Measurements from ENCODE around the gene CDC42BPA. TPM values are rescaled to one million over a fixed set of nuclear protein-coding genes. Genes with fewer than 3 reads are reported as not detected.

Gene CDC42BPA
- total and polyA plus RNA-seq, 7 experiments from 2014 or later, result 0.05 to 2.0 (median 1.2) TPM; not detected in 1

- POLR2A ChIA-PET, result interaction anchor here (0.8 to 1.4 kb wide), 2 partner anchors 9 to 10 kb away, joined by 3 to 10 read pairs; partner anchors contain the start of gene COQ8A
- Mint-ChIP-seq H3K27ac (no peak overlapping the region), H3K27me3 (no peaks in the 10 kb centered on the region), H3K9me3 (peaks cover 0 to 6% (median 0%) of the 10 kb centered on the region in 11 donors), H3K36me3 (peaks cover 0 to 29% (median 15%) of the 10 kb centered on the region in 5 donors), H3K4me1 (peaks cover 4 to 81% (median 58%) of the 10 kb centered on the region in 7 donors), H3K4me3 (no peak overlapping the region)
- Histone ChIP-seq H3K36me3 (ENCODE audit: control insufficient read depth in 2 of 3, insufficient read depth in 3 of 3, low read length in 3 of 3) (peaks cover 0 to 8% (median 0%) of the 10 kb centered on the region in 3 experiments), H3K4me1 (ENCODE audit: control insufficient read depth in 2 of 2, insufficient read depth in 2 of 2, low read length in 2 of 2) (no peaks in the 10 kb centered on the region), H3K4me3 (ENCODE audit: low read length) (no peak overlapping the region), H3K9me3 (ENCODE audit: control insufficient read depth in 2 of 3, low read length in 3 of 3) (no peaks in the 10 kb centered on the region), H3K27ac (ENCODE audit: low read depth, low read length) (no peak overlapping the region), H3K27me3 (ENCODE audit: control insufficient read depth in 2 of 2, insufficient read depth in 2 of 2, low read length in 2 of 2) (no peaks in the 10 kb centered on the region)
- DNase-seq, result no peak
- intact Hi-C loops (cut with micrococcal nuclease), result loop anchor here in 1 of 2 donors (10.0 kb wide), 2 partner anchors 785 to 1135 kb away; partner anchors contain the start of genes ARF1, JMJD4 and SNAP47
- CTCF ChIA-PET, result no interaction called here
- no peak for ATAC-seq
Observed at GRCh38 chr1:226949401-226949800, 368.9 kb downstream of the CDC42BPA start.

- peaks cover 0 to 8% (median 0%) of the 10 kb centered on the region in 3 experiments for H3K36me3 ChIP-seq (ENCODE audit: control insufficient read depth in 2 of 3, insufficient read depth in 3 of 3, low read length in 3 of 3)
- H3K4me1 ChIP-seq (ENCODE audit: control insufficient read depth in 2 of 2, insufficient read depth in 2 of 2, low read length in 2 of 2), result peaks cover 0 to under 1% of the 10 kb centered on the region in 2 donors
- Mint-ChIP-seq H3K27me3 (no peaks in the 10 kb centered on the region), H3K27ac (no peak overlapping the region), H3K9me3 (peaks cover 0 to 6% (median 0%) of the 10 kb centered on the region in 11 donors), H3K4me3 (no peak overlapping the region), H3K4me1 (peaks cover 4 to 85% (median 57%) of the 10 kb centered on the region in 7 donors), H3K36me3 (peaks cover 0 to 25% (median 15%) of the 10 kb centered on the region in 5 donors)
- ChIA-PET CTCF (no interaction called here), POLR2A (interaction anchor here (0.8 kb wide), 1 partner anchor 10 kb away, joined by 3 read pairs; no protein-coding TSS in a partner anchor)
- H3K27me3 ChIP-seq (ENCODE audit: control insufficient read depth in 2 of 2, insufficient read depth in 2 of 2, low read length in 2 of 2), result no peaks in the 10 kb centered on the region
- no peak overlapping the region for H3K4me3 ChIP-seq (ENCODE audit: low read length)
- intact Hi-C loops (cut with micrococcal nuclease), result loop anchor here in 1 of 2 donors (10.0 kb wide), 2 partner anchors 786 to 1136 kb away; partner anchors contain the start of genes ARF1, JMJD4 and SNAP47
- ATAC-seq, result no peak
- H3K9me3 ChIP-seq (ENCODE audit: control insufficient read depth in 2 of 3, low read length in 3 of 3), result no peaks in the 10 kb centered on the region
- no peak for DNase-seq
- no peak overlapping the region for H3K27ac ChIP-seq (ENCODE audit: low read depth, low read length)
Observed at GRCh38 chr1:226948996-226949395, 369.3 kb downstream of the CDC42BPA start.

GRCh38 chr1:226948480-226948879 lies 369.8 kb downstream of the CDC42BPA start:
- Mint-ChIP-seq H3K4me1 (peaks cover 8 to 88% (median 62%) of the 10 kb centered on the region in 7 donors), H3K27ac (peak overlapping the region in 1 of 9 donors; percentile 22), H3K36me3 (peaks cover 0 to 23% (median 15%) of the 10 kb centered on the region in 5 donors), H3K4me3 (no peak overlapping the region), H3K9me3 (peaks cover 0 to 6% (median 0%) of the 10 kb centered on the region in 11 donors), H3K27me3 (no peaks in the 10 kb centered on the region)
- no peaks in the 10 kb centered on the region for H3K9me3 ChIP-seq (ENCODE audit: control insufficient read depth in 2 of 3, low read length in 3 of 3)
- H3K4me3 ChIP-seq (ENCODE audit: low read length), result no peak overlapping the region
- H3K36me3 ChIP-seq (ENCODE audit: control insufficient read depth in 2 of 3, insufficient read depth in 3 of 3, low read length in 3 of 3), result peaks cover 0 to 8% (median 0%) of the 10 kb centered on the region in 3 experiments
- ATAC-seq, result no peak
- no peaks in the 10 kb centered on the region for H3K27me3 ChIP-seq (ENCODE audit: control insufficient read depth in 2 of 2, insufficient read depth in 2 of 2, low read length in 2 of 2)
- peaks cover 0 to 6% of the 10 kb centered on the region in 2 donors for H3K4me1 ChIP-seq (ENCODE audit: control insufficient read depth in 2 of 2, insufficient read depth in 2 of 2, low read length in 2 of 2)
- no peak for DNase-seq
- H3K27ac ChIP-seq (ENCODE audit: low read depth, low read length), result no peak overlapping the region
- ChIA-PET POLR2A (interaction anchor here (0.8 kb wide), 1 partner anchor 9 kb away, joined by 3 read pairs; no protein-coding TSS in a partner anchor), CTCF (no interaction called here)
- intact Hi-C loops (cut with micrococcal nuclease), result loop anchor here in 1 of 2 donors (10.0 kb wide), 2 partner anchors 786 to 1136 kb away; partner anchors contain the start of genes ARF1, JMJD4 and SNAP47

GRCh38 chr1:226948051-226948450 lies 370.2 kb downstream of the CDC42BPA start:
- H3K9me3 ChIP-seq (ENCODE audit: control insufficient read depth in 2 of 3, low read length in 3 of 3), result no peaks in the 10 kb centered on the region
- H3K27ac ChIP-seq (ENCODE audit: low read depth, low read length), result no peak overlapping the region
- no peaks in the 10 kb centered on the region for H3K27me3 ChIP-seq (ENCODE audit: control insufficient read depth in 2 of 2, insufficient read depth in 2 of 2, low read length in 2 of 2)
- POLR2A ChIA-PET, result interaction anchor here (1.7 kb wide), 1 partner anchor 10 kb away, joined by 9 read pairs; no protein-coding TSS in a partner anchor
- no peak for ATAC-seq
- H3K27ac Mint-ChIP-seq, result peak overlapping the region in 1 of 9 donors; percentile 22
- no peaks in the 10 kb centered on the region for H3K27me3 Mint-ChIP-seq
- peaks cover 0 to 26% (median 11%) of the 10 kb centered on the region in 5 donors for H3K36me3 Mint-ChIP-seq
- H3K36me3 ChIP-seq (ENCODE audit: control insufficient read depth in 2 of 3, insufficient read depth in 3 of 3, low read length in 3 of 3), result peaks cover 0 to 8% (median 0%) of the 10 kb centered on the region in 3 experiments
- DNase-seq, result no peak
- no peak overlapping the region for H3K4me3 Mint-ChIP-seq
- peaks cover 0 to 10% of the 10 kb centered on the region in 2 donors for H3K4me1 ChIP-seq (ENCODE audit: control insufficient read depth in 2 of 2, insufficient read depth in 2 of 2, low read length in 2 of 2)
- CTCF ChIA-PET, result no interaction called here
- H3K4me3 ChIP-seq (ENCODE audit: low read length), result no peak overlapping the region
- intact Hi-C loops (cut with micrococcal nuclease), result loop anchor here in 1 of 2 donors (10.0 kb wide), 2 partner anchors 787 to 1137 kb away; partner anchors contain the start of genes ARF1, JMJD4 and SNAP47
- H3K9me3 Mint-ChIP-seq, result peaks cover 0 to 6% (median 0%) of the 10 kb centered on the region in 11 donors
- peaks cover 11 to 88% (median 62%) of the 10 kb centered on the region in 7 donors for H3K4me1 Mint-ChIP-seq

- CTCF ChIA-PET, result no interaction called here
- no peaks in the 10 kb centered on the region for H3K27me3 Mint-ChIP-seq
- peak overlapping the region in 1 of 9 donors; percentile 19 for H3K27ac Mint-ChIP-seq
- ATAC-seq, result no peak
- H3K9me3 Mint-ChIP-seq, result peaks cover 0 to 6% (median 0%) of the 10 kb centered on the region in 11 donors
- Histone ChIP-seq H3K4me1 (ENCODE audit: control insufficient read depth in 2 of 2, insufficient read depth in 2 of 2, low read length in 2 of 2) (peaks cover 0 to 21% of the 10 kb centered on the region in 2 donors), H3K4me3 (ENCODE audit: low read length) (no peak overlapping the region), H3K36me3 (ENCODE audit: control insufficient read depth in 2 of 3, insufficient read depth in 3 of 3, low read length in 3 of 3) (peaks cover 0 to 8% (median 0%) of the 10 kb centered on the region in 3 experiments), H3K27me3 (ENCODE audit: control insufficient read depth in 2 of 2, insufficient read depth in 2 of 2, low read length in 2 of 2) (no peaks in the 10 kb centered on the region), H3K9me3 (ENCODE audit: control insufficient read depth in 2 of 3, low read length in 3 of 3) (no peaks in the 10 kb centered on the region), H3K27ac (ENCODE audit: low read depth, low read length) (no peak overlapping the region)
- POLR2A ChIA-PET, result interaction anchor here (1.7 kb wide), 1 partner anchor 9 kb away, joined by 9 read pairs; no protein-coding TSS in a partner anchor
- H3K4me1 Mint-ChIP-seq, result peaks cover 17 to 94% (median 73%) of the 10 kb centered on the region in 7 donors
- H3K36me3 Mint-ChIP-seq, result peaks cover 0 to 27% (median 11%) of the 10 kb centered on the region in 5 donors
- peak overlapping the region in 1 of 10 donors; percentile 34 for H3K4me3 Mint-ChIP-seq
- DNase-seq, result no peak
- intact Hi-C loops (cut with micrococcal nuclease), result loop anchor here in 1 of 2 donors (10.0 kb wide), 2 partner anchors 788 to 1138 kb away; partner anchors contain the start of genes ARF1, JMJD4 and SNAP47
Observed at GRCh38 chr1:226946841-226947240, 371.5 kb downstream of the CDC42BPA start.

GRCh38 chr1:226946285-226946684 lies 372.0 kb downstream of the CDC42BPA start:
- Mint-ChIP-seq H3K9me3 (peaks cover 0 to 6% (median 0%) of the 10 kb centered on the region in 11 donors), H3K4me3 (peak overlapping the region in 1 of 10 donors; percentile 32), H3K27me3 (no peaks in the 10 kb centered on the region), H3K4me1 (peaks cover 17 to 93% (median 70%) of the 10 kb centered on the region in 7 donors), H3K27ac (no peak overlapping the region), H3K36me3 (peaks cover 0 to 27% (median 11%) of the 10 kb centered on the region in 5 donors)
- DNase-seq (no peak), ATAC-seq (no peak)
- no peak overlapping the region for H3K27ac ChIP-seq (ENCODE audit: low read depth, low read length)
- H3K27me3 ChIP-seq (ENCODE audit: control insufficient read depth in 2 of 2, insufficient read depth in 2 of 2, low read length in 2 of 2), result no peaks in the 10 kb centered on the region
- peaks cover 1 to 25% of the 10 kb centered on the region in 2 donors for H3K4me1 ChIP-seq (ENCODE audit: control insufficient read depth in 2 of 2, insufficient read depth in 2 of 2, low read length in 2 of 2)
- ChIA-PET CTCF (no interaction called here), POLR2A (interaction anchor here (1.7 kb wide), 1 partner anchor 8 kb away, joined by 9 read pairs; no protein-coding TSS in a partner anchor)
- intact Hi-C loops (cut with micrococcal nuclease), result loop anchor here in 1 of 2 donors (10.0 kb wide), 2 partner anchors 789 to 1139 kb away; partner anchors contain the start of genes ARF1, JMJD4 and SNAP47
- no peaks in the 10 kb centered on the region for H3K9me3 ChIP-seq (ENCODE audit: control insufficient read depth in 2 of 3, low read length in 3 of 3)
- H3K36me3 ChIP-seq (ENCODE audit: control insufficient read depth in 2 of 3, insufficient read depth in 3 of 3, low read length in 3 of 3), result peaks cover 0 to 8% (median 0%) of the 10 kb centered on the region in 3 experiments
- no peak overlapping the region for H3K4me3 ChIP-seq (ENCODE audit: low read length)

Data from naive thymus-derived CD4-positive, alpha-beta T cell (primary cell).